NCI-H187 (cell line): ENCODE results near the gene CEP70.
A peak's percentile ranks its signal among the peaks of the same experiment; 100 is the strongest.
"Not testable (repeated sequence)": the region's sequence is repeated elsewhere in the genome, so short reads cannot be mapped to it uniquely, and the experiment has no call there.

ENCODE experiments used
- DNase-seq, 2 experiments: peaks; one replicate each; lab custom pipeline; 2025; lab: John Stamatoyannopoulos, UW

CEP70 gene

GRCh38 chr3:138471481-138471880 lies 122.6 kb downstream of the CEP70 start:
- no peak for DNase-seq

GRCh38 chr3:138470687-138471086 lies 123.4 kb downstream of the CEP70 start:
- DNase-seq = no peak

GRCh38 chr3:138469874-138470273 lies 124.2 kb downstream of the CEP70 start:
- peak; percentile 36 to 64 for DNase-seq

- no peak for DNase-seq
Measured at GRCh38 chr3:138468886-138469285, 125.2 kb downstream of the CEP70 start.

- DNase-seq = no peak
Measured at GRCh38 chr3:138468451-138468850, 125.6 kb downstream of the CEP70 start.

GRCh38 chr3:138467931-138468330 lies 126.1 kb downstream of the CEP70 start:
- DNase-seq = no peak

- no peak for DNase-seq
Measured at GRCh38 chr3:138465925-138466324, 128.1 kb downstream of the CEP70 start.

GRCh38 chr3:138465451-138465850 lies 128.6 kb downstream of the CEP70 start:
- DNase-seq = no peak

GRCh38 chr3:138464491-138464860 lies 129.6 kb downstream of the CEP70 start:
- DNase-seq = no peak

GRCh38 chr3:138463724-138464490 lies 130.2 kb downstream of the CEP70 start:
- DNase-seq = no peak

- no peak for DNase-seq
Measured at GRCh38 chr3:138461896-138462295, 132.2 kb downstream of the CEP70 start.

GRCh38 chr3:138461246-138461645 lies 132.8 kb downstream of the CEP70 start:
- no peak for DNase-seq

GRCh38 chr3:138460536-138461205 lies 133.4 kb downstream of the CEP70 start:
- DNase-seq = no peak

GRCh38 chr3:138459619-138460535 lies 134.2 kb downstream of the CEP70 start:
- no peak for DNase-seq

GRCh38 chr3:138458774-138459499 lies 135.1 kb downstream of the CEP70 start:
- no peak for DNase-seq

GRCh38 chr3:138457863-138458735 lies 136.0 kb downstream of the CEP70 start:
- DNase-seq = no peak

GRCh38 chr3:138456961-138457862 lies 136.8 kb downstream of the CEP70 start:
- no peak for DNase-seq

GRCh38 chr3:138455801-138456716 lies 138.0 kb downstream of the CEP70 start:
- no peak for DNase-seq

- not testable (repeated sequence) for DNase-seq
Measured at GRCh38 chr3:138453940-138454339, 140.1 kb downstream of the CEP70 start.
